ENCODE measurements around the gene RAC2.

RAC2 gene

DNA sequence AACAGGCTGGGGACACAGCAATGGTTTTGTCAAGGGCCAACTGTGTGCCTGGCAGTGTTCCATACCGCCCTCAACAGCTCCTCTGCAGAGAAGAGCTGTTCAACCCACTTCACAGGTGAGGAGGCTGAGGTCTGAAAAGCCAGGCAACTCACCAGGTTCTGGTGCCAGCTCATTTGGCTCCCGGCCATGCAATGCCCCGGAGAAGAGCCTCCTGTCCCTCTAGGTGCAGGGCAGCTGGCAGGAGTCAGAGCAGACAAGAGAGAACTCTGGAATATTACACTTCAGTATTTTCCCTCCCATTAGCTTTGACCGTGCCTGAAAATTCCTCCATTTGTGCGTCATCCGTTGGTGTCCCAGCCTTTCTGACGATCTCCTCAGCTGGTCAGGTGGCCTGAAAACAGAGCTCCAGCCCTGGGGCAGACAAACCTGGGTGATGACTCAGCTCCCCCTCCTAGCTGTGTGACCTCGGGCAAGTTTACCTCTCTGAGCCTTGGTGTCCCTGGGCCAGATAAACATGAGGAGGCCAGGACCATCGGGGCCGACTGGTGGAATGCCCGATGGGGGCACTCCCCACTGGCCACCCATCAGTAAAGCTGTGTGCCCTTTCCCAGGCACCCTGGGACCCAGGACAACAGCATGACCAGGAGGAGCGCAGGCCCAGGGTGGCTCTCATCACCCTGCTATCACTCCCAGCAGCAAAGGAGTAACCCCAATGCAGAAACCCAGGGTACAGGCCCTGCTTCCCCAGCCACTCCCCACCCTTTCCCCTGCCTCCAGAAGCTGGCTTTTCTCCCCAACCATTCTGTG is 46.4 kb downstream of the RAC2 start:
- H3K9ac ChIP-seq (ENCODE audit: low read length), result peak overlapping the region; percentile 64
- no peaks in the 10 kb centered on the region for H3K9me3 ChIP-seq (ENCODE audit: control insufficient read depth, low read length)
- H3K27me3 ChIP-seq (replicated peaks; ENCODE audit: control insufficient read depth, insufficient read depth, low read length), result no peaks in the 10 kb centered on the region
- H3K4me3 ChIP-seq (ENCODE audit: low read length), result peak overlapping the region; percentile 53
- no peaks in the 10 kb centered on the region for H3K36me3 ChIP-seq (ENCODE audit: control insufficient read depth, insufficient read depth, low read length, severe bottlenecking)
- DNase-seq (ENCODE audit: low read depth), result peak; percentile 29
- H3K4me1 ChIP-seq (ENCODE audit: control insufficient read depth, insufficient read depth, low read length), result peaks cover 34% of the 10 kb centered on the region

DNA sequence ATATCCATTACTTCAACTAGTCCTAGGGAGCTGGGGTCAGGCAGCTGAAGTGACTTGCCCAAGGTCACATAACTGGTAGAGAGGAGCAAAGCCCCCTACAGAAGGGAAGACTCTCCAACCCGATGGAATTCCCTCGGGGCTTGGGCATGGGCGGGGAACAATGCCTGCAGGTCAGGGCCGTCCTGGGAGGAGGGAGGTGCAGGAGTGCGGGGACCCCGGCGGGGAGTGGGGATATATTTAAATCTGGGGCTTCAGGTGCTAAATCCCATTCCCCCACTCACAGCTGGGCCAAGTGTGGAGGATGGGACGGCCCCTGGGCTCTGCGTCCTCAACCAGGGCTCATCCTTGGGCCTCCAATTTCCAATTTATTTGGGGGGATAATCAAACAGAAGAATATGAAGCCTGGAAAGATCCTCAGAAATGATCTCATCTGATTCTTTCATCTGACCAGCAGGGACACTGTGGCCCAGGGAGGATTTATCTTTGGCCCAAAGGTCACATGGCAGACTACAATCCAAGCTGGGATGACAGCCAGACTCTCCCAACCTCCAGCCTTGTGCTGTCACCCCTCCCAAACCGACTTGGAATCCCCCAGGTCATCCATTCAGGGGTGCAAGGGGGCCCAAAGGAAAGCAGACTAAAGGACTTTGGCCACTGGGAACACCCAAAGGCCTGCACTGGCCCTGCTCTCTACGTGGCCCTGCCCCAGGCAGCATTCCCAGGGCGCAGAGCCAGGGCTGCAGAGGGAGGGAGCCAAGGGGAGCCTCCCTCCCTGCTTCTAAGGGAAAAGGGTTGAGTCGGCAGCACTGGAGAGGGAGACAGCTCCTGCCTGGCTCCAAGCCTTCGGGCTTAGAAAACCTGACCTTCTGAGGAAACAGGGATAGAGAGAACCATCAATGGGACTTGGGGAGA is 47.3 kb downstream of the RAC2 start:
- H3K4me3 ChIP-seq (ENCODE audit: low read length), result no peak overlapping the region
- peaks cover 34% of the 10 kb centered on the region for H3K4me1 ChIP-seq (ENCODE audit: control insufficient read depth, insufficient read depth, low read length)
- H3K27me3 ChIP-seq (replicated peaks; ENCODE audit: control insufficient read depth, insufficient read depth, low read length), result no peaks in the 10 kb centered on the region
- no peaks in the 10 kb centered on the region for H3K36me3 ChIP-seq (ENCODE audit: control insufficient read depth, insufficient read depth, low read length, severe bottlenecking)
- DNase-seq (ENCODE audit: low read depth), result peak; percentile 91
- H3K9ac ChIP-seq (ENCODE audit: low read length), result peak overlapping the region; percentile 17
- no peaks in the 10 kb centered on the region for H3K9me3 ChIP-seq (ENCODE audit: control insufficient read depth, low read length)

DNA sequence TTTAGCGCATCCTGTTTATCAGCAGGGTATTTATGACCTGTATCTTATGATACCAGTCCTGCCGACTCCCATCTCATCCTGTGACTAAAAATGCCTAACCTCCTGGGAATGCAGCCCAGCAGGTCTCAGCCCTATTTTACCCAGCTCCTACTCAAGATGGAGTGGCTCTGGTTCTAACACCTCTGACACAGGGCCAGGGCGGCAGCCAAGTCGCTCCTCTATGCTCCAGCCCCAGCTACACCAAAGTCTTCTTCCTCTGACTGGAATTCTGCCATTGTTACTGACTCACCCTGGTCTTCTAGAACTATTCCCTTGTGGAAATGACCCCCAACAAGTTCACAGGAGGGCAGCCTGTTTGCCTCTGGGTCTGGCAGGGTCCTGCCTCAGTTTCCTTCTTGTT is 48.1 kb downstream of the RAC2 start:
- H3K9me3 ChIP-seq (ENCODE audit: control insufficient read depth, low read length), result no peaks in the 10 kb centered on the region
- peaks cover 34% of the 10 kb centered on the region for H3K4me1 ChIP-seq (ENCODE audit: control insufficient read depth, insufficient read depth, low read length)
- no peaks in the 10 kb centered on the region for H3K36me3 ChIP-seq (ENCODE audit: control insufficient read depth, insufficient read depth, low read length, severe bottlenecking)
- no peak for DNase-seq (ENCODE audit: low read depth)
- H3K9ac ChIP-seq (ENCODE audit: low read length), result no peak overlapping the region
- H3K4me3 ChIP-seq (ENCODE audit: low read length), result no peak overlapping the region
- H3K27me3 ChIP-seq (replicated peaks; ENCODE audit: control insufficient read depth, insufficient read depth, low read length), result no peaks in the 10 kb centered on the region

DNA sequence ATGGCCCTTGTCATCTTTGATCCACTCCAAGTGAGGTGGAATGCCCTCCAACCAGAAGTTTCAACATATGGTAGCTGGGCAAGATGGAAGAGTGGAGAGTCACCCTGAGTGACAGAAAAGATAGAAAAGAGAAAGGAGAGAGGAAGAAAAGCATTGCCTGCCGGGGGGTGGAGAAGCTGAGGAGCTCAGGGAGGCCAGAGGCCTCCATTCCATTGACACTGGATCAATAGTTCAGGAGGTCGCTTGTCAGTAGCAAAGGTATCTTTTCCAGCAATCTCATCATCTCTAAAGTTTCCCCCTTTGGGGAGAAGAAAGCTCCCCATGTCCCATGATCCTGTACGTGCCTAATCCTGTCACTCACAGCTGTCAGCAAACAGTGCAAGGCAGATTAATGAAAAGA is 49.3 kb downstream of the RAC2 start:
- H3K9me3 ChIP-seq (ENCODE audit: control insufficient read depth, low read length), result no peaks in the 10 kb centered on the region
- H3K27me3 ChIP-seq (replicated peaks; ENCODE audit: control insufficient read depth, insufficient read depth, low read length), result no peaks in the 10 kb centered on the region
- DNase-seq (ENCODE audit: low read depth), result no peak
- H3K4me1 ChIP-seq (ENCODE audit: control insufficient read depth, insufficient read depth, low read length), result peaks cover 33% of the 10 kb centered on the region
- no peak overlapping the region for H3K4me3 ChIP-seq (ENCODE audit: low read length)
- no peaks in the 10 kb centered on the region for H3K36me3 ChIP-seq (ENCODE audit: control insufficient read depth, insufficient read depth, low read length, severe bottlenecking)
- H3K9ac ChIP-seq (ENCODE audit: low read length), result no peak overlapping the region

DNA sequence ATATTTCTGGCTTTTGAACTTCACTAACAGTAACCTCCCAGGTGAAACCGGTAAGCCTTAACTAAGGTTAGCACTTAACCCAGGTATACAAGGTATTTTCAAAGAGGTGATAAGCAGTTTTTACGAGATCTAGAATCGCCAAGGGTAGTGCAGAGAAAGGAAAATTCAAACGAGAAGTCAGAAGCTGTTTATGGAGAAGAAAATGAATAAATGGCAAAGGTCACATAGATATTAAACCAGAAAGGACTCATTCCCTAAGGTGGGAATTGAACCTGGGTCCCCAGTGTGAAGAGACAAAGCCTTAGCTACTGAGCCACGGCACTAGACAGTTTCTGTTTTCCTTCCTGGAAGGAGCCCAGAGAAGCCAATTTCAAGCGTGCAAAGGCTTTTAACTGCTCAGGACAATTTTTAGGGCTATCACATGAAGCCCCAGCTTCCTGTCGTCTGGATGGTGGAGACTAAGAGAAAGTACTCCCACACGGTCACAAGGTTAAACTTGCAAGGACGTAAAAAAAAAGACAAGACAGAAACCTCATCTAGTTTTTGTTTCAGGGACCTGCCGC is 50.4 kb downstream of the RAC2 start:
- DNase-seq (ENCODE audit: low read depth), result no peak
- no peaks in the 10 kb centered on the region for H3K9me3 ChIP-seq (ENCODE audit: control insufficient read depth, low read length)
- H3K36me3 ChIP-seq (ENCODE audit: control insufficient read depth, insufficient read depth, low read length, severe bottlenecking), result no peaks in the 10 kb centered on the region
- no peak overlapping the region for H3K9ac ChIP-seq (ENCODE audit: low read length)
- H3K4me3 ChIP-seq (ENCODE audit: low read length), result no peak overlapping the region
- peaks cover 36% of the 10 kb centered on the region for H3K4me1 ChIP-seq (ENCODE audit: control insufficient read depth, insufficient read depth, low read length)
- no peaks in the 10 kb centered on the region for H3K27me3 ChIP-seq (replicated peaks; ENCODE audit: control insufficient read depth, insufficient read depth, low read length)

DNA sequence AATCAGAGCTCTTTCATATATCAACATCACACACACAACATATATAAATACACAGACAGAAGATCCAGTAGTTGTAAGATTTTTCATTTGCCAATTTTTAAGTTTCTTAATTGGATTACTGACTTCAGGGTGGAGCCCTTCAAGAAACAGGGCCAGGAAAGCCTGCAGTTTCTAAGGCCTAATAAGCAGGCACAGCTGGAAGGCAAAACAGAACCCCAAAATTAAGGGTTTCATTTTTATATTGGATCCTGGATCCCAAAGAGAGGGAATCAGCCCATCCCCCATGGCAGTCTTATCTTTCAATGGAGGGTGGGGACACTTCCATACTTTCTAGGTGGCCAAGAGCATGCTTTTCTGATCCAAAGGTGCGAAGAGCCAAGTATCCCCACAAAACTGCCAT is 51.3 kb downstream of the RAC2 start:
- H3K36me3 ChIP-seq (ENCODE audit: control insufficient read depth, insufficient read depth, low read length, severe bottlenecking), result no peaks in the 10 kb centered on the region
- no peaks in the 10 kb centered on the region for H3K9me3 ChIP-seq (ENCODE audit: control insufficient read depth, low read length)
- no peak overlapping the region for H3K9ac ChIP-seq (ENCODE audit: low read length)
- DNase-seq (ENCODE audit: low read depth), result no peak
- H3K4me3 ChIP-seq (ENCODE audit: low read length), result no peak overlapping the region
- peaks cover 39% of the 10 kb centered on the region for H3K4me1 ChIP-seq (ENCODE audit: control insufficient read depth, insufficient read depth, low read length)
- no peaks in the 10 kb centered on the region for H3K27me3 ChIP-seq (replicated peaks; ENCODE audit: control insufficient read depth, insufficient read depth, low read length)

DNA sequence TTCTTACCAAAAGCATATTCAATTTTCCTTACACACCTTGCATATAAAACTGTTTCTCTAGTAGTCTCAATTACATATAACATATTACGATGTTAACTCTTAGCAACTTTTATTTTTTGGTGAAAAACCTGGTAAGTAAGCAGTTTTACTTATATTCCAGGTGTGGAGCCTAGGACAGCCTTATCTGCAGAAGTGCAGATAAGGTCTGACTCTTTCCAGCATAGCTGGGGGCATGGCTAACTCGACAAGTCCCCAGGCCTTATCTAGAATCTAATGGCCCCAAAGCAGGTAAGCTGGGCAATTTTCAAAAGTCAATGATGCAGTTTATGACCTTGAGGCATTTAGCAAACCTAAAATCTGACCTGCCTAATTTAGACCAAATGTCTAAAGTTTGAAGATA is 51.9 kb downstream of the RAC2 start:
- Histone ChIP-seq H3K27me3 (replicated peaks; ENCODE audit: control insufficient read depth, insufficient read depth, low read length) (no peaks in the 10 kb centered on the region), H3K9ac (ENCODE audit: low read length) (no peak overlapping the region), H3K4me1 (ENCODE audit: control insufficient read depth, insufficient read depth, low read length) (peaks cover 39% of the 10 kb centered on the region), H3K4me3 (ENCODE audit: low read length) (no peak overlapping the region), H3K9me3 (ENCODE audit: control insufficient read depth, low read length) (no peaks in the 10 kb centered on the region), H3K36me3 (ENCODE audit: control insufficient read depth, insufficient read depth, low read length, severe bottlenecking) (no peaks in the 10 kb centered on the region)
- DNase-seq (ENCODE audit: low read depth), result no peak

DNA sequence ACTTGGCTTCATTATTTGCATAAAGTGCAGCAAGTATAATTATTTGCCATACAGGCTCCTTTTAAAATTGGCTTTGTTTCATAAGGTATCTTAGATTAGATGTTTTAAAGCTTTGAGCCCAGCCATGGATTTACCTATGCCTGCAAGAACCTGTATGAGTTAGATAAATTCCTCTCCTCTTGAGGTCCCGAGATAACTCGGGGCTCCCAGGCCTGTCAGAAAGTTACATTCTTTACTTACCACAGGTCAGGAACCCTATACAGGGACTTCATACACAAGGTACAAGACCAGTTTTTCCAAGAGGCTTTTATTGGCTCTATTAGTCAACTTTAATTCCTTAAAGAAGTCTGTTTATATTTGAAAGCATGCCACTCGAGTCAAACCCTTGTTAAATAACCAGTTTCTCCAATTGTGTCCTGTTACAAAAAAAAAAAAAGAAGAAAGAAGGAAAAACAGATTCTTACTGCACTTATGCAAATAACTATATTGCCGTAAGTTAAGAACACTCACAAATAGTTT is 53.7 kb downstream of the RAC2 start:
- H3K9ac ChIP-seq (ENCODE audit: low read length), result no peak overlapping the region
- no peaks in the 10 kb centered on the region for H3K36me3 ChIP-seq (ENCODE audit: control insufficient read depth, insufficient read depth, low read length, severe bottlenecking)
- no peak overlapping the region for H3K4me3 ChIP-seq (ENCODE audit: low read length)
- no peak for DNase-seq (ENCODE audit: low read depth)
- no peaks in the 10 kb centered on the region for H3K27me3 ChIP-seq (replicated peaks; ENCODE audit: control insufficient read depth, insufficient read depth, low read length)
- no peaks in the 10 kb centered on the region for H3K9me3 ChIP-seq (ENCODE audit: control insufficient read depth, low read length)
- H3K4me1 ChIP-seq (ENCODE audit: control insufficient read depth, insufficient read depth, low read length), result peaks cover 29% of the 10 kb centered on the region

DNA sequence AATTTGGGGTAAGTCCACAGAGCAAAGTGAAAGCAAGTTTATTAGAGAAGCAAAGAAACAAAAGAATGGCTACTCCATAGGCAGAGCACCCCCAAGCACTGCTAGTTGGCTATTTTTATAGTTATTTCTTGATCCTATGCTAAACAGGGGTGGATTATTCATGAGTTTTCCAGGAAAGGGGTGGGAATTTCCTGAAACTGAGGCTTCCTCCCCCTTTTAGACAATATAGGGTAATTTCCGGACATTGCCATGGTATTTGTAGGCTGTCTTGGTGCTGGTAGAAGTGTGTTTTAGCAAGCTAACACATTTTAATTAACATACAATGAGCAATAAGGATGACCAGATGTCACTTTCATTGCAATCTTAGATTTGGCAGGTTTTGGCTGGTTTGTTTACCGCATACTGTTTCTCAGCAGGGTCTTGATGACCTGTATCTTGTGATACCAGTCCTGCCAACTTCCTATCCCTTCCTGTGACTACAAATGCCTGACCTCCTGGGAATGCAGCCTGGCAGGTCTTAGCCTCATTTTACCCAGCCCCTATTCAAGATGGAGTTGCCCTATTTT is 55.1 kb downstream of the RAC2 start:
- Histone ChIP-seq H3K36me3 (ENCODE audit: control insufficient read depth, insufficient read depth, low read length, severe bottlenecking) (no peaks in the 10 kb centered on the region), H3K4me1 (ENCODE audit: control insufficient read depth, insufficient read depth, low read length) (peaks cover 29% of the 10 kb centered on the region), H3K27me3 (replicated peaks; ENCODE audit: control insufficient read depth, insufficient read depth, low read length) (no peaks in the 10 kb centered on the region), H3K4me3 (ENCODE audit: low read length) (peak overlapping the region; percentile 78), H3K9me3 (ENCODE audit: control insufficient read depth, low read length) (no peaks in the 10 kb centered on the region), H3K9ac (ENCODE audit: low read length) (no peak overlapping the region)
- no peak for DNase-seq (ENCODE audit: low read depth)

DNA sequence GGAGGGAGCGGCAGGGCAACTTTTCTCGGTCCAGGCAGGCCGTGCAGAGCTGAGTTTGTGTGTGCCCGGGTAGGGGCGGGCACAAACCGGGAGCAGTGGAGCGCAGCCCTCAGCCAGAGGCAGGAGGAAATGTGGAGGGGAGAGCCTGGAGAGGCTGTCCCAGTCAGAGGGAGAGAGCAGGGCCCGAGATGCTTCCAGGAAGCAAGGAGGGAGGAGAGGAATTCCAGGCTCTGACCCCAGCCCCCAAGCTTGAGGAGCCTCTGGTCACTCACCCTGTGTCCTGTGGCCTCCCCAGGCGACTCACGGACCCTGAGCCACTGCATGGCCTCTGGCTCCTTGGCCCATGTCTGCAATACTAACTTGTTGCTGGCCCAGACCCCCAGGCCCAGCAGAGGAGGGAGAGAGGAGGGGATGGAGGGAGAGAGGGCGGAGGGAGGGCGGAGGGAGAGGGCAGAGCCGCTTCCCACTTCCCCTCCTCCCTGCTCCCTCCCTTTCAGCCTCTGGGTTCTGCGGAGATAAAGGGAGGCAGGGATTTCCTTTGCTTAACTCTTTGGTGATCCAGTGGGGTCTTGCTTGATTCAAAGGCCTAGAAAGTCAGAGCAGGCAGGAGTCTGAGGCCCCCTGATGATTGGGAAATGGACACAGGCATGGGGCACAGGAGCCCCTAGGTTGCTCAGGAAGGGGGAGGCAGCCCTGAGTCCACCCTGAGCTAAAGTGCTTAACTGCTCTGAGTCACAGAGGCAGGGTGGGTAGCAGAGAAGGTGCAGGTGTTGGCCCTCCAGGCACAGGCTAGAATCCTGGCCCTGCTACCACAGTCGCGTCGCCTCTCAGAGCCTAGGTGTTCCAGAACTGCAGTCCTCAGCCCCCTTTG is 55.9 kb downstream of the RAC2 start, which contains the start of gene C1QTNF6:
C1QTNF6 (minus strand) TSS at position 357 of the 871 bp plus-strand sequence; CDS start at position 323, 34 bp downstream.
- H3K4me3 ChIP-seq (ENCODE audit: low read length), result peak within 1 kb of the TSS; percentile 78
- peak within 1 kb of the TSS; percentile 84 for H3K9ac ChIP-seq (ENCODE audit: low read length)
- peaks cover 29% of the 10 kb centered on the region for H3K4me1 ChIP-seq (ENCODE audit: control insufficient read depth, insufficient read depth, low read length)
- no peaks in the 10 kb centered on the region for H3K36me3 ChIP-seq (ENCODE audit: control insufficient read depth, insufficient read depth, low read length, severe bottlenecking)
- DNase-seq (ENCODE audit: low read depth), result peak; percentile 60
- no peaks in the 10 kb centered on the region for H3K9me3 ChIP-seq (ENCODE audit: control insufficient read depth, low read length)
- H3K27me3 ChIP-seq (replicated peaks; ENCODE audit: control insufficient read depth, insufficient read depth, low read length), result no peaks in the 10 kb centered on the region

Measured in adipocyte (in vitro differentiated cells).